Sigmoid colon (tissue), 4 donors: ENCODE data around the gene DAGLA.

Experiments used
- EP300 ChIP-seq, 4 donors: sonication (generic); formaldehyde crosslinking; IDR thresholded peaks; one replicate each; pipeline ENCODE4 v1.6.1; 2017; ENCODE audit warnings: antibody characterized with exemption in 4 of 4
- POLR2A ChIP-seq, 2 donors: fragments of 450-650 bp; IDR thresholded peaks; one replicate each; pipeline ENCODE4 v1.6.1; 2016; ENCODE audit warnings: antibody characterized with exemption in 2 of 2, mild to moderate bottlenecking in 2 of 2, moderate library complexity in 2 of 2
- TF ChIP-seq, protein P1 (sequence below), 4 experiments: fragments of 450-650 bp in 3 of 4; fragments of 200-600 bp in 1 of 4; IDR thresholded peaks; one replicate each; pipeline ENCODE4 v1.5.1; 2016 to 2019; ENCODE audit warnings: antibody characterized with exemption in 4 of 4, mild to moderate bottlenecking in 3 of 4, moderate library complexity in 2 of 4

GRCh38 chr11:61781585-61781984 lies 101.4 kb downstream of the DAGLA start:
- no peak for TF ChIP-seq POLR2A (IDR thresholded peaks at IDR 0.05)
- TF ChIP-seq, protein P1, sequence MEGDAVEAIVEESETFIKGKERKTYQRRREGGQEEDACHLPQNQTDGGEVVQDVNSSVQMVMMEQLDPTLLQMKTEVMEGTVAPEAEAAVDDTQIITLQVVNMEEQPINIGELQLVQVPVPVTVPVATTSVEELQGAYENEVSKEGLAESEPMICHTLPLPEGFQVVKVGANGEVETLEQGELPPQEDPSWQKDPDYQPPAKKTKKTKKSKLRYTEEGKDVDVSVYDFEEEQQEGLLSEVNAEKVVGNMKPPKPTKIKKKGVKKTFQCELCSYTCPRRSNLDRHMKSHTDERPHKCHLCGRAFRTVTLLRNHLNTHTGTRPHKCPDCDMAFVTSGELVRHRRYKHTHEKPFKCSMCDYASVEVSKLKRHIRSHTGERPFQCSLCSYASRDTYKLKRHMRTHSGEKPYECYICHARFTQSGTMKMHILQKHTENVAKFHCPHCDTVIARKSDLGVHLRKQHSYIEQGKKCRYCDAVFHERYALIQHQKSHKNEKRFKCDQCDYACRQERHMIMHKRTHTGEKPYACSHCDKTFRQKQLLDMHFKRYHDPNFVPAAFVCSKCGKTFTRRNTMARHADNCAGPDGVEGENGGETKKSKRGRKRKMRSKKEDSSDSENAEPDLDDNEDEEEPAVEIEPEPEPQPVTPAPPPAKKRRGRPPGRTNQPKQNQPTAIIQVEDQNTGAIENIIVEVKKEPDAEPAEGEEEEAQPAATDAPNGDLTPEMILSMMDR (IDR thresholded peaks at IDR 0.05), result no peak
- no peak for TF ChIP-seq EP300 (IDR thresholded peaks at IDR 0.05)
